ENCODE data around the gene ZNF764.
"Not testable (repeated sequence)": the region's sequence is repeated elsewhere in the genome, so short reads cannot be mapped to it uniquely, and the experiment has no call there.

ZNF764 gene

GRCh38 chr16:30526137-30526822, 31.9 kb downstream of the ZNF764 start, which contains the start of gene ZNF768:
Gene ZNF768 (minus strand): TSS chr16:30526566. CDS start chr16:30526413, 153 bp downstream.
- DNase-seq, result no peak

GRCh38 chr16:30525844-30526136, 32.4 kb downstream of the ZNF764 start:
- DNase-seq, result no peak

- DNase-seq, result no peak
Measured at GRCh38 chr16:30524575-30525568, 33.3 kb downstream of the ZNF764 start.

- DNase-seq, result no peak
Measured at GRCh38 chr16:30523768-30524574, 34.2 kb downstream of the ZNF764 start.

GRCh38 chr16:30522702-30523463, 35.3 kb downstream of the ZNF764 start:
- DNase-seq, result not testable (repeated sequence)

- DNase-seq, result no peak
Measured at GRCh38 chr16:30521873-30522641, 36.1 kb downstream of the ZNF764 start.

GRCh38 chr16:30521476-30521872, 36.7 kb downstream of the ZNF764 start:
- DNase-seq, result no peak

GRCh38 chr16:30519120-30520049, 38.8 kb downstream of the ZNF764 start:
- no peak for DNase-seq

GRCh38 chr16:30518552-30518951, 39.6 kb downstream of the ZNF764 start:
- DNase-seq, result no peak

- DNase-seq, result no peak
Measured at GRCh38 chr16:30515275-30515674, 42.9 kb downstream of the ZNF764 start.

GRCh38 chr16:30511509-30511908, 46.7 kb downstream of the ZNF764 start:
- DNase-seq, result no peak

- DNase-seq, result no peak
Measured at GRCh38 chr16:30510376-30510938, 47.7 kb downstream of the ZNF764 start.

- DNase-seq, result no peak
Measured at GRCh38 chr16:30509081-30509765, 49.0 kb downstream of the ZNF764 start.

All from fibroblast of upper back skin (primary cell).